GM12872 (cell line): ENCODE data around the gene PSMB8.
A peak's percentile ranks its signal among the peaks of the same experiment; 100 is the strongest.

ENCODE experiments used
- TF ChIP-seq, protein P1 (sequence below): IDR thresholded peaks from 3 replicates; pipeline ENCODE4 v1.5.1; 2011; ENCODE audit warnings: low read depth, mild to moderate bottlenecking, low read length, moderate library complexity; ENCODE audit not compliant: insufficient read depth

The PSMB8 gene

DNA sequence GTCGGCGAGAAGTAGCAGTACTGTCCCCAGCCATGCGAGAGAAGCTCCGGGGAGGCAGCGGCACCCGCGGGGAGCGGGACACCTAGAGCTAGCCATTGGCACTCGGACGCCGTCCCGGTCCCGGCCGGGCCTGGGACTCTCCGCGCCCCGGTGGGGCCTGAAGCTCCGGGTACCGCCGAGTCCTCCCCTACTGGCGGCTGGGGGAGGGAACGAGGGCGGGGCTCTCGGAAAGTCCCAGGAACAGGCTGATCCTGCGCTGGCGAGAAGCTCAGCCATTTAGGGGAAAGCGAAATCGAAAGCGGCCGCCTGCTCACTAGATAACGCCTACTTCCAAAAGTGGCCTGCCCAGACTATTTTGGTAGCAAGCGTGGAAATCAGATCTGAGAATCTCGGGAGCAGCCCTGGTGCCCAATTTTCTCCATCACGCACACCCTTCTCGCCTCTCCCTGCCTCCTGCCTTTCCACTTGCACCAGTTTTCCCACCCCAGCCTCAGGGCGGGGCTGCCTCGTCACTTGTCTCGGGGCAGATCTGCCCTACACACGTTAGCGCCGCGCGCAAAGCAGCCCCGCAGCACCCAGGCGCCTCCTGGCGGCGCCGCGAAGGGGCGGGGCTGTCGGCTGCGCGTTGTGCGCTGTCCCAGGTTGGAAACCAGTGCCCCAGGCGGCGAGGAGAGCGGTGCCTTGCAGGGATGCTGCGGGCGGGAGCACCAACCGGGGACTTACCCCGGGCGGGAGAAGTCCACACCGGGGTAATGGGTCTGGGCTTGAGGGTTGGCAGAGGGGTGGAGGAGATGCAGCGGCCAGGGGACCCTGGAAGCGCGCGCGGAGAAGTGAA is 9.9 kb upstream of the PSMB8 start, which contains the start of the genes PSMB9 and TAP1:
Gene PSMB9 (plus strand): TSS at position 652 of the 835 bp plus-strand sequence. CDS start 38 bp downstream, at position 690.
Gene TAP1 (minus strand): TSS at position 164 of the 835 bp plus-strand sequence. CDS start 68 bp downstream, at position 96.
- TF ChIP-seq, protein P1, sequence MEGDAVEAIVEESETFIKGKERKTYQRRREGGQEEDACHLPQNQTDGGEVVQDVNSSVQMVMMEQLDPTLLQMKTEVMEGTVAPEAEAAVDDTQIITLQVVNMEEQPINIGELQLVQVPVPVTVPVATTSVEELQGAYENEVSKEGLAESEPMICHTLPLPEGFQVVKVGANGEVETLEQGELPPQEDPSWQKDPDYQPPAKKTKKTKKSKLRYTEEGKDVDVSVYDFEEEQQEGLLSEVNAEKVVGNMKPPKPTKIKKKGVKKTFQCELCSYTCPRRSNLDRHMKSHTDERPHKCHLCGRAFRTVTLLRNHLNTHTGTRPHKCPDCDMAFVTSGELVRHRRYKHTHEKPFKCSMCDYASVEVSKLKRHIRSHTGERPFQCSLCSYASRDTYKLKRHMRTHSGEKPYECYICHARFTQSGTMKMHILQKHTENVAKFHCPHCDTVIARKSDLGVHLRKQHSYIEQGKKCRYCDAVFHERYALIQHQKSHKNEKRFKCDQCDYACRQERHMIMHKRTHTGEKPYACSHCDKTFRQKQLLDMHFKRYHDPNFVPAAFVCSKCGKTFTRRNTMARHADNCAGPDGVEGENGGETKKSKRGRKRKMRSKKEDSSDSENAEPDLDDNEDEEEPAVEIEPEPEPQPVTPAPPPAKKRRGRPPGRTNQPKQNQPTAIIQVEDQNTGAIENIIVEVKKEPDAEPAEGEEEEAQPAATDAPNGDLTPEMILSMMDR = peak; percentile 78

DNA sequence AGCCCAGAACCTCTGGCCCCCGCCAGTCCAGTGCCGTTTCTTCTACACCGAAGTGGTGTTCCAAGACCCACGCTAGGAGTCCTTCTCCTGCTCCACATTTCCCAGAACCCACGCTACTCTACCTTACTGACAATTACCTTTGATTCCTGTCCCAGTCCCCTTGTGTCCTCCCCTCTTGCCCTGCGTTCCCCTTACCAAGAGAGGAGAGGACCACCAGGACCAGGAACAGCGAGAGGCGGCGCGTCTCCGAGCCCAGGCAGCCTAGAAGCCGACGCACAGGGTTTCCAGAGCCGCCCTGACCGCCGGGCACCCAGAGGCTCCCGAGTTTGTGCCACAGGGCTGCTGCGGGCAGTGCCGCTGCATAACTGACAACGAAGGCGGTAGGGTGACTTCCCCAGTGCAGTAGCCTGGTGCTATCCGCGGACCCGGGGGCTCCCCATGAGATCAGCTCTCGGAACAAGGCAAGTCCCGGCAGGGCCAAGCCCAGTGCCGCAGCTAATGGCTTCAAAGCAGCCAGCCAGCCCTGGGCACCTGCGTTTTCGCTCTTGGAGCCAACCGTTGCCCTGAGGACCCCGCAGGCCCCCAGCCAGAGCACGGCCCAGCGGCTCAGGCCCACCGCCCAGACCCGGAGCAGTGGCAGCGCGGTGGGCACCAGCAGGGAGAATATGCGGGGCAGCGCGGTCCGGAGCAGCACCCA is 9.1 kb upstream of the PSMB8 start:
- TF ChIP-seq, protein P1 = no peak

DNA sequence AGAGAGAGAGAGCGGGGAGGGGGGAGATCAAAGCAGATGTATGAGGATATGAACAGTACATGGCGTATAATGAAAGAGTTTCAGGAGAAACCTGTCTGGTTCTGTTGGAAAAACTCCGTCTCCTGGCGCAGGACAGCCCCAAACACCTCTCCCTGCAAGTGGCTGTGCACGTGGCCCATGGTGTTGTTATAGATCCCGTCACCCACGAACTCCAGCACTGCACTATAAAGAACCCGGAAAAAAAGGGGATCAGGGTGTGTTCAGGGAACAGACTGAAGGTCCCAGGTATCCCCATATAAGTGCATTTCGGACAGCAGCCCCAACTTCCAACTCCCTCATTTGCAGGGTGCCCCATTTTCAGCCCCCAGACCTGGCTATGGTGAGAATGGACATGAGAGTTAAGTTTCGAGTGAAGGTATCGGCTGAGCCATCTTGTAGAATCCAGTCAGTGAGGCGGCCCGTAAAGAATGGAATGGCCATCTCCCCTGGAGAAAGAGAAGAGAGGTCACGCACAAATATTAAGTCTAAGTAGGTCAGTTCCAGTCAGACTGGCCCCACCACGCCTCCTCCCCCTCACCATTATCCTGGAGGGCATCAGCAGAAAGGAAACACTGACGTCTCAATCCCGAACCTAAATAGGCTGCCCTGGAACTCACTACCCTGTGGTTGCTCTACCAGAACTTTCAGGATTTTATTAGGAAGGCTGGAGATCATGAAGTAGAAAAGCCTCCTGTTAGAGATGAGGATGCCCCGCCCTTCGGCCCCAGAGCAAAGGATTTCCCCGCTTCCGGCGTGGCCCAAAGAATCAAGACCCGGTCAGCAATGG is 8.4 kb upstream of the PSMB8 start:
- TF ChIP-seq, protein P1 = no peak

DNA sequence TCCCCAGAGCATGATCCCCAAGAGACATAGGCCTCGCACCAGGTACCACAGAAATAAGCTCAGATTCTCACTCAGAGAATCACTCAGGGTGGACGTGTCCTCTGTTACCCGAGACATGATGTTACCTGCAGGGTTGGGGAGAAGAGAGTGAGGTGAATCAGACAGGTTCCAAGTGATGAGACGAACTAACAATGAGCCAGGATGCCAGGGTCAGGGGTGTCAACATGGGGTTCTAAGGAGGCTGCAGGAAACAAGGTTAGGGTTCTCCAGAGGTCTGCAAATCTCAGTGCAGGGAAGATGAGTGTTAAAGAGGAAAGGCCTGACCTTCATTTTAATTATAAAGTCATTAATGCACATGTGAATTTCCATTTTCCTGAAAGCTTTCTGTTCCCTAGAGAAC is 7.2 kb upstream of the PSMB8 start:
- TF ChIP-seq, protein P1 = no peak

DNA sequence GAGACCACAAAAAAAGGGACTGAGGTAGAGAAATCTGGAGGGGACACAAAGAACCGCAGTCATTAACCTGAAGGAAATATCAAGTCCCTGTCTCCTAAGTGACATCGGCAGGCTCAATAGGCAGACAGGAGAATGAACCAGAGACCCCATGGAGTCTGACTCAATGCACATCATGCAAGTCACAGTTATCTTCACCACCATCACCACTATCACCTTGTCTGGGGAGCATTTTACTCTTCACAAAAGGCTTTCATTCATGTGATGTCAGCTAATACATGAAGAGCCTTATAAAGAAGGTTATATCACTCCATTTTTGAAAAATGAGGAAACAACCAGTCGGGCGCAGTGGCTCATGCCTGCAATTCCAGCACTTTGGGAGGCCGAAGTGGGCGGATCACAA is 5.3 kb upstream of the PSMB8 start:
- TF ChIP-seq, protein P1 = no peak

DNA sequence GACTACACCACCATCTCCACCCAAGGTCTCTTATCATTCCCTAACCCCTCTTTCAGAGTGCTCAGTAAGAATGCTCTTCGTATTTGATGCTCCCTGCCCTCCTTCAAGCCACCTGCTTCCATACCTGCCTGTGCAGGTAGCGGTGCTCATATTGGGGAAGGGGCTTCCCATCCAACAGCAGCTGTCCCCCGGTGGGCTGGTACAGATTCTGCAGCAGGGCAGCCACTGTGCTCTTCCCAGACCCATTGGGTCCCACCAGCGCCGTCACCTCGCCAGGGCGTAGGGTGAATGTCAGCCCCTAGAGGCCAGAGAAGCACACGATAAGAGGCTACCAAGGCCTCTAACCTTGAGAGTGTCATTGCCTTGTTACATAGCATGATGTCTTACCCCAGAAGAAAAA is 3.9 kb upstream of the PSMB8 start:
- TF ChIP-seq, protein P1 = no peak

DNA sequence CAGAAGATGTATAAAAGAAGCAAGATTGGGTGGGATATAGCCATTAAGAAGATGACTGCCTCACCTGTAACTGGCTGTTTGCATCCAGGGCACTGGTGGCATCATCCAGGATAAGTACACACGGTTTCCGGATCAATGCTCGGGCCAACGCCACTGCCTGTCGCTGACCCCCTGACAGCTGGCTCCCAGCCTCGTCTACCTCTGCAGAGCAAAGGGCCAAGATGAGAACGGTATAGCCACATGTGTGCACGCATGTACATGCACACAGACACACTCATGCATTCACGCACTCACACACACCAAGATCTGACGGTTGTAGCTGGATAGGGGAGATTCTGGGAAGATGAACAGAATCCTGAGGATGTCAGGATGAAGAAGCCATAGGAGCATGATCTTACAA is 3.2 kb upstream of the PSMB8 start:
- TF ChIP-seq, protein P1 = no peak
